Measurements from ENCODE around the gene CACNB2.

The CACNB2 gene

DNA sequence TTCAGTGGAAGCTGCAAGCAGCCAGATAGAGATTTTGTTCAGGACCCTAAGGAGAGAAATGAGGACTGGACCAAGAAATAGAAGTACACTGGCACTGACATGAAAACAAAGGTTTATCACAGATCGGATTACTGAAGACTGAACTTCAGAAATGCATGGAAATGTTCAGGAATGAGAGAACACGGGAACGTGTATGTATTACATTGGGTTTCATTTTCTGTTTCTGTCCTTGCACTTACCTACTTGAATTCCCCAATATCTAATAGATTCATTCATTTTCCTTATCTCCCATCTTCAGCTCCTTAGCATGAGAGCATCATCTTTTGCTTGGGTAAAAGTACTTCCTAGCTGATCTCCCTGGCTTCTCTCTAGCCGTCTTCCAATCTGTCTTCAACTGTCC lies 114.5 kb downstream of the CACNB2 start:
- TF ChIP-seq POLR2A (IDR thresholded peaks at IDR 0.05; ENCODE audit: low read depth, low read length) (no peak), TAF1 (IDR thresholded peaks at IDR 0.05; ENCODE audit: low read depth, low read length) (no peak), PAX5 (IDR thresholded peaks at IDR 0.05; ENCODE audit: insufficient read depth, low read length, severe bottlenecking) (no peak), POU2F2 (IDR thresholded peaks at IDR 0.05; ENCODE audit: low read depth, low read length) (no peak), POLR2AphosphoS5 (IDR thresholded peaks at IDR 0.05; ENCODE audit: low read depth, low read length) (no peak), SPI1 (IDR thresholded peaks at IDR 0.05; ENCODE audit: low read depth, low read length) (no peak)
- no peak for DNase-seq (ENCODE audit: insufficient read length, low spot score)
- no peak for FAIRE-seq

DNA sequence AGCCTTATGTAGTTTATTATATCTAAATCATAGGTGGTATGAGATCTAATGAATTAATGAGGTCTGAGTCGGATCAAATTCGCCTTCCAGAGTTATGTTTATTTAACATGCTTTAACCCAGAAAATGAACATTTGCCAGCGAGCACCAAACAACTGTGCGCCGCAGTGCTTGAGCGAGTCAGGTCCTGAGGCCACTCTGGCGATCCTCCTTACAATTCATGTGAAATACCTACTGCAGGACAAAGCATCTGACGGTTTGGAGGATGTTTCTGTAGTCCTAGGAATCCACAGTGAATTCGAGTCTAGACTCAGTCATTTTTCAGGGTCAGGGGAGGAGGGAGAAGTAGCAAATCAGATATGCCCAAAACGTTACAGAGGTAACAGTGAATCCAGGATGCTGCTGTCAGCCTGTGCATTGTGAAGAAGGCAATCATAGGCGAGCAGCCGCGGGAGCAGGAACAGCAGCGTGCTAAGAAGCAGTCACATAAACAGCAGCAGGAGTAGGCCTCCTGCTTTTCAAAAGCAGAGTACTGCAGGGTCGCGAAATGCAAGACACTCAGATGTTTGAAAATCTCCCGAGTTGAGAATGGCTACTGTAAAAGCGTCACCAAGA lies 120.2 kb downstream of the CACNB2 start:
- TF ChIP-seq SPI1 (IDR thresholded peaks at IDR 0.05; ENCODE audit: low read depth, low read length): no peak
- no peak for TF ChIP-seq POLR2A (IDR thresholded peaks at IDR 0.05; ENCODE audit: low read depth, low read length)
- TF ChIP-seq PAX5 (IDR thresholded peaks at IDR 0.05; ENCODE audit: insufficient read depth, low read length, severe bottlenecking): no peak
- TF ChIP-seq POLR2AphosphoS5 (IDR thresholded peaks at IDR 0.05; ENCODE audit: low read depth, low read length): no peak
- TF ChIP-seq POU2F2 (IDR thresholded peaks at IDR 0.05; ENCODE audit: low read depth, low read length): no peak
- no peak for TF ChIP-seq TAF1 (IDR thresholded peaks at IDR 0.05; ENCODE audit: low read depth, low read length)

DNA sequence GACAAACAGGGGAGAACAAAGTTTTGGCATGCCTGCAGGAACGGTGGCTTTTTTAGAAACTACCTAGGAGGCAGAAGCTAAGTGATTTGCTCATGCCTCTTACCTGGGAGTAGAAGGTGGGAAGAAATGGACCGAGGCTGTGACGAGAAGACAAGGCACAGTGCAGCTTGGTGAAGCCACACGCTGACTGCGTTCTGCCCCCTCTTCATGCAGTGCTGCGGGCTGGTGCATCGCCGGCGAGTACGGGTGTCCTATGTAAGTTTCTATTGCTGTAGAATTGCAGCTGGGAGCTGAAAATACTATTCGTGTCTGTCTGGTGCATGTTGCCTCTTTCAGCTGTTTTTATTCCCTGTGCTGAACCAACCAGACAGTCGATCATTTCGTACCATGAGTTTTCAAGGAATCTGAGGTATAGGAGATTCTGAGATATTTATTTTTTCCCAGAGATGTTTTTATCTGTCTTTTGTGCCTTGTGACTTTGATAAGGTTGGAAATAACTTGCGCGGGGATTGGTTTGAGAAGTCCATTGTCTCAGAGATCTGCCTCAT lies 120.9 kb downstream of the CACNB2 start:
- no peak for FAIRE-seq
- no peak for TF ChIP-seq POLR2AphosphoS5 (IDR thresholded peaks at IDR 0.05; ENCODE audit: low read depth, low read length)
- TF ChIP-seq SPI1 (IDR thresholded peaks at IDR 0.05; ENCODE audit: low read depth, low read length): no peak
- TF ChIP-seq PAX5 (IDR thresholded peaks at IDR 0.05; ENCODE audit: insufficient read depth, low read length, severe bottlenecking): no peak
- no peak for TF ChIP-seq POLR2A (IDR thresholded peaks at IDR 0.05; ENCODE audit: low read depth, low read length)
- no peak for TF ChIP-seq TAF1 (IDR thresholded peaks at IDR 0.05; ENCODE audit: low read depth, low read length)
- no peak for DNase-seq (ENCODE audit: insufficient read length, low spot score)

More for the DNA sequence above, 120.2 kb downstream of the CACNB2 start:
- DNase-seq (ENCODE audit: insufficient read length, low spot score) (no peak), FAIRE-seq (no peak)

DNA sequence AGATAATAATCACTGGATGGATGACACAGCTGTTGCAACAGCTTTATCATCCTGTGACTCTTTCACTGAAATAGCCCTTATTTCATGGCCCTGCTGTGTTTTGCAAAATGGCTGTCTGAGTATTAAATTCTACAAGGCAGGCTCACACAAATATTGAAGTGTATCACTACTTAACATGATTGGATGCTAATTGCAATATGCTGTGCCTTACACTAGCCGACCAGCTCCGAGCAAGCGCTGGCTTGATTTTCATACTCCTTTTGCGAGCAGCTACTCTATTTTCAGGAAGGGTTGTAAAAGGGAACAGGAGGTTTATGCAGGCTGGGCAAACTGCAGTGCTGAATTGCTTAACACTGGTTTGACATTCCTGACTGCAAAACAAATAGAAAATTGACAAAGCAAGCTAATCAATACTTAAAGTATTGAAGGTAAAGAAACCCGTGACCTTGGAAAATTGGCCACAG lies 121.6 kb downstream of the CACNB2 start:
- TF ChIP-seq POLR2AphosphoS5 (IDR thresholded peaks at IDR 0.05; ENCODE audit: low read depth, low read length) (no peak), TAF1 (IDR thresholded peaks at IDR 0.05; ENCODE audit: low read depth, low read length) (no peak), SPI1 (IDR thresholded peaks at IDR 0.05; ENCODE audit: low read depth, low read length) (no peak), PAX5 (IDR thresholded peaks at IDR 0.05; ENCODE audit: insufficient read depth, low read length, severe bottlenecking) (no peak)
- DNase-seq (ENCODE audit: insufficient read length, low spot score): no peak
- no peak for FAIRE-seq

DNA sequence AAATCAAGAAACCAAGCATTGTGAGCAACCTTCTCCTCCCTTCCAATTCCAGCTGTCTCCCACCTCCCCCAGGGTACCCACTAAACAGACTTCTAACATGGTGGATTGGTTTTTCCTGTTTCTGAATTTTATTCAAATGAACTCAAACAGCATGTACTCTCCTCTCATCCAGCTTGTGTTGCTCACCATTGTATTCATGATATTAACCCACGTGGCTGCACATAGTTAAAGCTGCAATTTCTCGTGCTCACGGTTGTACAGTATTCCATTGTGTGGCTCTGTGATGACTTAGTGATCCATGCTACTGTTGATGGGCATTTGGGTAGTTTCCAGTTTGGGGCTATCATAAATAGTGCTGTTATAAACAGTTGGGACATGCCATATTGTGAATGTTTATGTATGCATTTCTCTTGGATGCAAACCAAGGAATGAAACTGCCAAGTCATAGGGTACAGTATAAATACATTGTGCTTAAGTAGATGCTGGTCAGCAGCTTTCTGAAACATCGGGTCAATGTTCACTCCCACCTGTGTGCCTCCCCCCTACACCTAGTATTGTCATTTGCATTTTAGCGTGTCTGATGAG lies 124.3 kb downstream of the CACNB2 start:
- DNase-seq (ENCODE audit: insufficient read length, low spot score): no peak
- TF ChIP-seq PAX5 (IDR thresholded peaks at IDR 0.05; ENCODE audit: insufficient read depth, low read length, severe bottlenecking) (no peak), POU2F2 (IDR thresholded peaks at IDR 0.05; ENCODE audit: low read depth, low read length) (no peak), POLR2A (IDR thresholded peaks at IDR 0.05; ENCODE audit: low read depth, low read length) (no peak), TAF1 (IDR thresholded peaks at IDR 0.05; ENCODE audit: low read depth, low read length) (no peak), SPI1 (IDR thresholded peaks at IDR 0.05; ENCODE audit: low read depth, low read length) (no peak)
- no peak for FAIRE-seq

DNA sequence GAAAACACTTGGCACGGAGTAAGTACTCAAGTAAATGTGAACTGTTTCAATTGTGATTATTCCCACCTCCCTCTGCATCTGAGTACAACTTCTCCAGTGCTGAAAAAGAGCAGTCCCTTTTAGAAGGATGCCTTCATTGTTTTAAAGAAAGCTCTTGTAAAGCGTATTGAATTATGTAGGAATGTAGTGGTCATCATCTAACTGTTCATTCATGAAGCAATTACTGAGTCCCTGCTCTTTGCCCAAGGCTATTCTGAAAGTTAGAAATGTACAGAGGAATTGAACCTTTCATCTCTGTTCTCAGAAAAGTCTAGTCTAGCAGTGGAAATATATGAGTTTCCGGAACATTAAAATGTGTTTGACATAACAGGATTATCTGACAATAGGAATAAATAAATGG lies 127.8 kb downstream of the CACNB2 start:
- no peak for FAIRE-seq

DNA sequence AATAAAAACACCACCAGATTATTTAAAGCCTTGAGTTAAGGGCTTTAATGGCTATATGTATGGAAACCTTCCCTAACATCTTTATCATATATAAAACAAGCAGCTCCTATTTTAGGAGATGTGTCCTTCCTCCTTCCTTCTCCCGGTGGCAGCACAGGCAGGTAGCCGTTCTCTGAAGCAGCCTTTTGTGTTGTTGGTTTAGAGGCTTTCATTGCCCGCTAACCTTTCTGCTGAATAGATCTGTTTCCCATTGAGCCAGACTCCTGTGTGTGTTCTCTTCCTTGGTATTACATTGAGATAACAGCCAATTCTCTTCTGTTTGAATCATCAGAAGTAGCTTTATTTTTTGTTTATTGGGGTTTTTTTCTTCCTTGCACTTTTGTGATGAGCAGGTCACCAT lies 131.3 kb downstream of the CACNB2 start:
- no peak for TF ChIP-seq PAX5 (IDR thresholded peaks at IDR 0.05; ENCODE audit: insufficient read depth, low read length, severe bottlenecking)
- TF ChIP-seq POLR2A (IDR thresholded peaks at IDR 0.05; ENCODE audit: low read depth, low read length): no peak
- no peak for TF ChIP-seq POU2F2 (IDR thresholded peaks at IDR 0.05; ENCODE audit: low read depth, low read length)
- TF ChIP-seq POLR2AphosphoS5 (IDR thresholded peaks at IDR 0.05; ENCODE audit: low read depth, low read length): no peak
- TF ChIP-seq TAF1 (IDR thresholded peaks at IDR 0.05; ENCODE audit: low read depth, low read length): no peak
- no peak for TF ChIP-seq SPI1 (IDR thresholded peaks at IDR 0.05; ENCODE audit: low read depth, low read length)
- DNase-seq (ENCODE audit: insufficient read length, low spot score): no peak
- no peak for FAIRE-seq

More for the DNA sequence above, 127.8 kb downstream of the CACNB2 start:
- no peak for DNase-seq (ENCODE audit: insufficient read length, low spot score)
- TF ChIP-seq PAX5 (IDR thresholded peaks at IDR 0.05; ENCODE audit: insufficient read depth, low read length, severe bottlenecking) (no peak), TAF1 (IDR thresholded peaks at IDR 0.05; ENCODE audit: low read depth, low read length) (no peak), POU2F2 (IDR thresholded peaks at IDR 0.05; ENCODE audit: low read depth, low read length) (no peak)

DNA sequence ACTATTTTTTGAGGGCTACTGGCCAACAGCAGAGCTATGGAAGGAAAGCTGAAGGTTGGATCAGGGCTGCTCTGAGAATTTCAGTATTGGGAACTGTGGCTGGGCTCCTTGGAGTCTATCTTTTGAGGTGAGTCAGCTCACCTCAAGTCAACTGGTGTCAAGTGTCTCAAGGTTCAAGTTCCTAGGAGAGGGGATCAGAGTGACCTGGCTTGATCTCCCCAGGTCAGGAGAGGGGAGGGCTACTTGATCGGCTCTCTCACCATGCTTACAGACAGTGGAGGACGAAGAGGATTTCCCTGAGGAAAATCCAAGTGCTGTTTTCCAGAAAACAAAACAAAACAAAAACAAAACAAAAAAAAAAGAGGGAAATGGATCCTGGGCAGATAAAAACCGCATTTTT lies 132.8 kb downstream of the CACNB2 start:
- FAIRE-seq (no peak), DNase-seq (ENCODE audit: insufficient read length, low spot score) (no peak)
- TF ChIP-seq POLR2AphosphoS5 (IDR thresholded peaks at IDR 0.05; ENCODE audit: low read depth, low read length) (no peak), POLR2A (IDR thresholded peaks at IDR 0.05; ENCODE audit: low read depth, low read length) (no peak), SPI1 (IDR thresholded peaks at IDR 0.05; ENCODE audit: low read depth, low read length) (no peak), POU2F2 (IDR thresholded peaks at IDR 0.05; ENCODE audit: low read depth, low read length) (no peak), TAF1 (IDR thresholded peaks at IDR 0.05; ENCODE audit: low read depth, low read length) (no peak), PAX5 (IDR thresholded peaks at IDR 0.05; ENCODE audit: insufficient read depth, low read length, severe bottlenecking) (no peak)

DNA sequence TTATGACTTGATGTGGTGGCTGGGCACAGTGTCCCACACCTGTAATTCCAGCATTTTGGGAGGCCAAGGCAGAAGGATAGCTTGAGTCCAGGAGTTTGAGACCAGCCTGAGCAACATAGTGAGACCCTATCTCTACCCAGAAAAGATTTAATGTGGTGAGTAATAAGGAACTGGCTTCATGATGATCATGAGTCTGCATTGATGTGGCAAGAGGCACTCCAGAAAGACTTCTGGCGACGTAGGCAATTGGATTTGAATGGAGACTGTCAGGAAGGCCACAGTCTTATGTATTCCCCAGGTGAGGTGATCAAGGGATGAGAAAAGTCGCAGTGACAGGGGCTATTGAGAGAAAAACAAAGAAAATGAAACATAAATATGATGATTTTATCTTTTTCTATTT lies 138.0 kb downstream of the CACNB2 start:
- no peak for TF ChIP-seq TAF1 (IDR thresholded peaks at IDR 0.05; ENCODE audit: low read depth, low read length)
- TF ChIP-seq POU2F2 (IDR thresholded peaks at IDR 0.05; ENCODE audit: low read depth, low read length): no peak
- TF ChIP-seq SPI1 (IDR thresholded peaks at IDR 0.05; ENCODE audit: low read depth, low read length): no peak
- TF ChIP-seq PAX5 (IDR thresholded peaks at IDR 0.05; ENCODE audit: insufficient read depth, low read length, severe bottlenecking): no peak
- FAIRE-seq (no peak), DNase-seq (ENCODE audit: insufficient read length, low spot score) (no peak)

DNA sequence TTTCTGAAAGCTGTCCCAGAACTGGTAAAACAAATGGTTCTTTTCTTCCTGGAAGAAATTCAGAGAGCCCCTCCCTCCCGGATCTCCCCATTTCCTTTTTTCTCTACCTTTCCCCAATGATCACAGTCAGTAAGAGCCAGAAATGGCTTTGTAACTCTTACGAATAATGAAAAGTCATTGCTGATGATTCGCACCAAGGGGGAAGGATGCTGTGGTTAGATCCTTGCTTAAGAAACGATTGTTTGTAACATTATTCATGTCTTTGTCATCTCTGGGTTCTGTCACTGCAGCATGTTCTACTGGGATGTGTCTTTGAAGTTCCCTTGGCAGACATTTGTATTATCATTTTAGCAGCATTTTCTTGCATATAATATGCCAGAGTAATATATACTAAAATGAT lies 138.9 kb downstream of the CACNB2 start:
- TF ChIP-seq POLR2A (IDR thresholded peaks at IDR 0.05; ENCODE audit: low read depth, low read length) (no peak), SPI1 (IDR thresholded peaks at IDR 0.05; ENCODE audit: low read depth, low read length) (no peak), POLR2AphosphoS5 (IDR thresholded peaks at IDR 0.05; ENCODE audit: low read depth, low read length) (no peak), TAF1 (IDR thresholded peaks at IDR 0.05; ENCODE audit: low read depth, low read length) (no peak), PAX5 (IDR thresholded peaks at IDR 0.05; ENCODE audit: insufficient read depth, low read length, severe bottlenecking) (no peak), POU2F2 (IDR thresholded peaks at IDR 0.05; ENCODE audit: low read depth, low read length) (no peak)
- no peak for DNase-seq (ENCODE audit: insufficient read length, low spot score)
- FAIRE-seq: no peak
